Endothelial cell of hepatic sinusoid (primary cell): ENCODE results near the gene FEV.

Source experiments
- in situ Hi-C: cut with HindIII; loops from 2 replicates; pipeline ENCODE4 v1.10.0; 2017; ENCODE audit warnings: low sequenced_read_pairs

The FEV gene

GRCh38 chr2:218979846-218980734 lies 4.9 kb downstream of the FEV start:
- in situ Hi-C loops = no loop called here

DNA sequence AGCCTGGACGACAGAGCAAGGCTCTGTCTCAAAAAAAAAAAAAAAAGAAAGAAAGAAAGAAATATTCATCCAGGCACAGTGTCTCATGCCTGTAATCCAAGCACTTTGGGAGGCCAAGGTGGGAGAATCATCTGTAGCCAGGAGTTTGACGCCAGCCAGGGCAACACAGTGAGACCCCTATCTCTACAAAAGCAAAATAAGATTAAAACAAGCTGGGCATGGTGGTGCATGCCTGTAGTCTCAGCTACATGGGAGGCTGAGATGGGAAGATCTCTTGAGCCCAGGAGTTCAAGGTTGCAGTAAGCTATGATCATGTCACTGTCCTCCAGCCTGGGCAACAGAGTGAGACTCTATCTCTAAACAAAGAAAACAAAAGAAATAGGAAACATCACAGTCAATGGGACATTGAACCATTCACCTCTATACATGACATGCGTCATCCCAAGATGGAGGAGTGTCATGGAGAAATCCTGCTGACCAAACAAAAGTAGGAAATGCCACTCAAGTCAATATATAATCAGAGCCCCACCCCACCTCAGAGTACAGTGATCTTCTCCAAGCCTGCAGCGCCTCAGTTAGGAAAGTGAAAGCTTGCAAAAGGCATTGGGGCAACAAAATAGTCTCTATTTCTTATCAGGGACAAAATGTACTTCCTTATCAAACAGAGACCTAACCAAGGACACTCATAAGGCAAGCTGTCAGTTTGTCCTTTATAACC lies 9.8 kb downstream of the FEV start:
- in situ Hi-C loops = no loop called here

DNA sequence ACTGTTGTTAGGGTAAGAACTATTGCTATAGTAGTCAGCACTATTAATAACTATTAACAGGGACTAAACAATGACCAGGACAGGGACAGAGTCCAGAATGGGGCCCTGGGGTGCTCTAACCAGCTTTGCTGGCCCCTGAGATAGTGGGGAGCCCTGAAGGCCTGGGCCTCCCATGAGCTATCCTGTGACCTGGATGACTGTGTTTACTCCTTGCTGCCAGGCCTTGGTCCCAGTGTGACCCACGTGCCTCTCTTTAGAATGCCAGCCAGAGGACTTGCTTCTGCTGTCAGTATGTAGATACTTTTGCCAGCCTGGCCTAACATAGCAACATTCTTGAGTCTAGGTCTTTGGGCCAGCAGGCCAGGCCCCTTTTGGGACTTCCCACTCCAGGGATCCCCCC lies 14.1 kb downstream of the FEV start:
- in situ Hi-C loops = no loop called here

GRCh38 chr2:218964041-218964771 lies 20.8 kb downstream of the FEV start:
- in situ Hi-C loops = no loop called here

GRCh38 chr2:218963601-218964000 lies 21.4 kb downstream of the FEV start:
- in situ Hi-C loops = no loop called here

DNA sequence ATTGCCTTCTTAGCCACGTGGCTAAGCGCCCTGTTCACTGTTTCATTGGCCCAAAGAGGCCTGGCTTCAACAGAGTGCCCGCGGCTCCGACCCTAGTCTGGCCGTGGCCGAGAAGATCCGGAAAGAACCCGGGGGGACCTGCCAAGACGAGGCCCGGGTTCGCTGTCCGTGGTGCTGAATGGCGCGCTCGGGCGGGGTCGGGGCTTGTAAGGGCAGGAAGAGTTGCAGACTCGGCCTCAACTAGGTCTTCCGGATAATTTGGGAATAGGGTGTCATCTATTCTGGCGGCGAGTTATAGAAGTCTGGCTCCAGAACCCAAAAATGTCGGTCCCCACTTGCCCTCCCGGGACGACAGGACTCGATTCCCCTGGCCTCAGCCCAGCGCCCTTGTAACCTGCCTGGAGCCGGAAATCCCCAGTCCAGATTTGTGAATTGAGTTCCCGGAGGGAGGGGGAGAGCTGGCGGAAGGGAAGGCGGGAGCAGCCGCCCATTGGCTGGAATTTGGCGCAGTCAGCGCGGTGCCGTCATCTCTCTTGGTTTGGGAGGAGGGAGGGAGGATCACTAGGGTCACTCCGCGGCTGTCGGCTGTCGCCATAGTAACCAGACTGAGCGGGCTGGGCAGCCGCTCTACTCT lies 22.0 kb downstream of the FEV start:
- in situ Hi-C loops = no loop called here

GRCh38 chr2:218961651-218962570 lies 23.1 kb downstream of the FEV start:
- in situ Hi-C loops = no loop called here

DNA sequence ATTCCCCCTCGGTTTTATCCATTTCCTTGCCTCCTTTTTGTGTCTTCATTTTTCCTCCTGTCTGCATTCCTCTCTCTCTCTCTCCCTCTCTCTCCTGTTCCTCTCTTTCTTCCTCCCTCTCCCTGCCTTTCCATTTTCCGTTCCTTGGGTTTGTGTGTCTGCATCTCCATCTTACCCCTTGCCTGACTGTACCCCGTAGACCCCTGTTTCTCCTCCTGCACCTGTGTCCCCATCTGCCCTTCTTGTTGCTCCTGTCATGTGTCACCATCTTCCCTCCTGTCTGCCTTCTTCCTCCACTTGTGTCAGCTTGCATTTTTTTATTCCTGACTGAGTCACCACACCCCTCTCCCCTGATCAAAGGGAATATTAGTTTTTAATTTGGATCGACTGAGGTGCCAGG lies 23.8 kb downstream of the FEV start:
- in situ Hi-C loops = no loop called here

GRCh38 chr2:218960309-218961165 lies 24.4 kb downstream of the FEV start:
- in situ Hi-C loops = no loop called here

DNA sequence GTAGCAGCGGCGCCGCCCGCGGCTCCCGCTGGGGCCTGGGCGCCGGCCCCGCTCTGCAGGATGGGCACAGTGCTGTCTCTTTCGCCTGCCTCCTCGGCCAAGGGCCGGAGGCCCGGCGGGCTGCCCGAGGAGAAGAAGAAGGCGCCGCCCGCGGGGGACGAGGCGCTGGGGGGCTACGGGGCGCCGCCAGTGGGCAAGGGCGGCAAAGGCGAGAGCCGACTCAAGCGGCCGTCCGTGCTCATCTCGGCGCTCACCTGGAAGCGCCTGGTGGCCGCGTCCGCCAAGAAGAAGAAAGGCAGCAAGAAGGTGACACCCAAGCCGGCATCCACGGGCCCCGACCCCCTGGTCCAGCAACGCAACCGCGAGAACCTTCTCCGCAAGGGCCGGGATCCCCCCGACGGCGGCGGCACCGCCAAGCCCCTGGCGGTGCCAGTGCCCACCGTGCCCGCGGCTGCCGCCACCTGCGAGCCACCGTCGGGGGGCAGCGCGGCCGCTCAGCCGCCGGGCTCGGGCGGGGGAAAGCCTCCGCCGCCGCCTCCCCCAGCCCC lies 25.1 kb downstream of the FEV start:
- in situ Hi-C loops = loop anchor here (5.0 kb wide), 1 partner anchor 92 kb away; no protein-coding TSS in a partner anchor

DNA sequence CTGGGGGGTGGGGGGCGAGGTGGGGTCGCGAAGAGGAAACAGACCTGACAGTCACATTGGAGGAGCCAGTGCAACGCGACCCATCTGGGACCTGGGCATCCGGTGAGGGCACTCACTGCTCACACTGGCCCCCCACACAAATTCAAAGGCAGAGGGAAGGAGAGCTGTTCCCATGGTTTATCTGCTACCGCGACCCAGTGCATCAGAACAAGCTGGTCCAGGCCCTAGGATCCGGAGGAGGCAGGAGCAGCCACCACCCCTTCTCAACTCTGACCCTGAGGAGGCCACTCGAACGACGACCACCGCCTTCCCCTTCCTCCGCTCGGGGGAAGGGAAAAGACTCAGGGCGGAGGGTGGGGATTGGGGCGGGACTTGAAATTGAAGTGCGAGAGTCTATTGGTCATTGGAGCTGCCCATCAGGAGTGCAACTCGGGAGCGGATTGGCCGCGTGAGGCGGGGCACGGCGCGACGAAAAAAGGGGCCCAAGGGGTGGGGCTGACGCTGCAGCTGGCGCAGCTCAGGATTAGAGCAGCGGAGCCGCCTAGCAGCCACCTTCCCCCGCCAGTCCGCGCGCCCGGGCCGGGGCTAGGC lies 25.7 kb downstream of the FEV start, which contains the start of gene CDK5R2:
TSS of gene CDK5R2 (plus strand) at position 526 of the 591 bp plus-strand sequence. CDS start 155 bp downstream, outside the sequence.
- in situ Hi-C loops = loop anchor here (5.0 kb wide), 1 partner anchor 93 kb away; no protein-coding TSS in a partner anchor

DNA sequence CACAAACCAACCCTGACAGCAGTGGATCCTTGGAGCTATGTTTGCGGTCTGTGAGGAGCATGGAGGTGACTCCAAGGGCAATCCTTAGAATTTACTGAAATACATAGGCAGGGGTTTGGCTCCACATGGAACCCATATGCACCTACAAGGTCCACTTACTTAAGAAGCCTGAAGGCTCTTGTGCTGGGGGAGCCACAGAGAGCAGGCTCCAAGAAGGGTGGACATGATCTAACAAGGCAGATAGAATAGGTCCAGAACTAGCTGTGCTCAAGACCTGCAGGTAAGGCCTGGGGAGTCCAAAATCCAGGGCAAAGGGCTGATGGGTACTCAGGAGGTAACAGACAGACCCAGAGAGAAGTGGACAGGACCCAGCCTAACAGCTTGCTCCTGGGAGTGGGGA lies 26.7 kb downstream of the FEV start:
- in situ Hi-C loops = loop anchor here (5.0 kb wide), 1 partner anchor 94 kb away; no protein-coding TSS in a partner anchor

- in situ Hi-C loops = loop anchor here (5.0 kb wide), 1 partner anchor 95 kb away; no protein-coding TSS in a partner anchor
These were observed 27.3 kb downstream of the FEV start for GRCh38 chr2:218957671-218958070.

- in situ Hi-C loops = loop anchor here (5.0 kb wide), 1 partner anchor 96 kb away; no protein-coding TSS in a partner anchor
These were observed 28.9 kb downstream of the FEV start for GRCh38 chr2:218956039-218956438.

DNA sequence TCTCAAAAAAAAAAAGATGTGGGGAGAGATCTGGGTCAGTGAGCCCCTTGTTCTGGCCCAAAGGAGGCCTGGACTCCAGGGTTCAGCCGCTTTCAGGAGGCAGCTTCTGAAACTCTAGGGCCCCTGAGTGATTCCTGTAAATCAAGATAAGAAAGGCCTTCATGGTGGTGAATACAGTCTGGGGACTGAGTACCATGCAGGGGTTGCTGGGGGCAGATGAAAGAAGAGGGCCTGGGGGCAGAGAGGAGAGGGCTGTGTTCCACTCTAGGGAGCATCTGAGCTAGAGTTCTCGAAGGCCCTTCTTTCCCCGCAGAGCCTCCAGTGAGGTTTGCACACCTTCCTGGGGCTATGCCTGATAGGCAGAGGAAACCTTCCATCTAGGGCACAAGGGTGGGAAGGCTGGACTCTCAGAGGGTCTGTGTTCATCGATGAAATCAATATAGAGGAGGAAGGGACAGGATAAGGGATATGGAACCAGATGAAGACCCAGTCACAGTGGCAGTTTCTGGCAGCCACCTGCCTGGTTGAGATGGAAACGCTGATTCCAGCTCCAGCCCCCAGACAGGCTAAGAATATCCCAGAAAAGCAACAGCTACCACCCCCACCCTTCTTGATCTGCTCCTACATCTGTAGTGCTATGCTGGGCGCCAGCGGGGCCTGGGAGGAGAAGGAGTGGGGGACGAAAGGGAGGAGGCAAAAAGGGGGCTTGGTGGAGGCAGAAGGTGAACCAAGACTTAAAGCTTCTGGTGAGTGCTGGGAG lies 30.3 kb downstream of the FEV start:
- in situ Hi-C loops = loop anchor here (5.0 kb wide), 1 partner anchor 98 kb away; no protein-coding TSS in a partner anchor

- in situ Hi-C loops = no loop called here
These were observed 31.5 kb downstream of the FEV start for GRCh38 chr2:218953366-218953954.

DNA sequence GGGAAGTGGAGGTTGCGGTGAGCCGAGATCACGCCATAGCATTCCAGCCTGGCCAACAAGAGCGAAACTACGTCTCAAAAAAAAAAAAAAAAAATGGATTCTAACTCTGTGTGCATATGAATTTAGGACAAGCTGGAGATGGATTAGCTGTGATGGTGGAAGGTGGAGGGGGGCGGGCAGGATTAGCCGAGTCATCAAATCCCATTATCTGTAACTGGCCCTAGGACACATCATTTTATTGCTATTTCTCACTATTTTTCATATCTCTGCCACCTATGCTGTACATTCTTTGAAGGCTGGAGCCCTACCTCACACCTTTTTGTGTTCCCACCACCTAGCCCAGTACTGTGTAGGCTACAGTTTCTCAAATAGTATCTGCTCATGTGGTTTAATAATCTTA lies 32.8 kb downstream of the FEV start:
- in situ Hi-C loops = no loop called here
